ENCODE results near the gene ESPN.
"Not testable (repeated sequence)": the region's sequence is repeated elsewhere in the genome, so short reads cannot be mapped to it uniquely, and the experiment has no call there.

GRCh38 chr1:6453895-6454855 is 29.6 kb downstream of the ESPN start:
- TF ChIP-seq EZH2 (IDR thresholded peaks at IDR 0.05; ENCODE audit: borderline replicate concordance, low read length); CTCF (conservative IDR thresholded peaks at IDR 0.05 in 1 of 2, IDR thresholded peaks at IDR 0.05 in 1 of 2; ENCODE audit: extremely low read depth in 1 of 2, insufficient read depth in 1 of 2, low read depth in 1 of 2, low read length in 2 of 2): not testable (repeated sequence)
